Raji (cell line): ENCODE data around the gene KIF6.

ENCODE experiments used
- POLR2A ChIP-seq: IDR thresholded peaks from 2 replicates; pipeline ENCODE4 v1.6.1; 2011; ENCODE audit warnings: low read depth, low read length, control low read depth; ENCODE audit not compliant: insufficient read depth

KIF6 gene

DNA sequence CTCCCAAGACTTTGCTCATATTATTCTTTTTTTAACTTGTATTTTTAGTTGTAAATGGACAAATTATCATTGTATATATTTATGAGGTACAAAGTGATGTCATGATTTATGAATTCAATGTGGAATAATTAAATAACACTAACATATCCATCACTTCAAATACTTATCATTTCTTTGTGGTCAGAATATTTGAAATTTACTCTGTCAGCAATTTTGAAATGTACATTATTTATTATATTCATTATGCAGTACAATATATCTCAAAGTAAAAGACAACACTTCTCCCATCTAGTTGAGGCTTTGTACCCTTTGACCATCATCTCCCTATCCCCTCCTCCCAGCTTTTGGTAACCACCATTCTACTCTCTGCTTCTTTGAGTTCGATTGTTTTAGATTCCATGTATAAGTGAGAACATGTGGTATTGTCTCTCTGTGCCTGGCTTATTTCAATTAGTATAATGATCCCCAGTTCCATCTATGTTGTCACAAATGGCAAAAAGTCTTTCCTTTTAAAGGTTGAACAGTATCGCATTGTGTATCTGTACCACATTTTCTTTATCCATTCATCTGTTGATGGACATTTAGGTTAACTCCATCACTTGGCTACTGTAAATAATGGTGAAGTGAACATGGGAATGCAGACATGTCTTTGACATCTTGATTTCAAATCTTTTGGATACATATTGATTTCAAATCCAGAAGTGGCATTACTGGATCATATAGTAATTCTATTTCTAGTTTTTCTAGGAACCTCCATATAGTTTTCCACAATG lies 197.2 kb downstream of the KIF6 start:
- TF ChIP-seq POLR2A: no peak

DNA sequence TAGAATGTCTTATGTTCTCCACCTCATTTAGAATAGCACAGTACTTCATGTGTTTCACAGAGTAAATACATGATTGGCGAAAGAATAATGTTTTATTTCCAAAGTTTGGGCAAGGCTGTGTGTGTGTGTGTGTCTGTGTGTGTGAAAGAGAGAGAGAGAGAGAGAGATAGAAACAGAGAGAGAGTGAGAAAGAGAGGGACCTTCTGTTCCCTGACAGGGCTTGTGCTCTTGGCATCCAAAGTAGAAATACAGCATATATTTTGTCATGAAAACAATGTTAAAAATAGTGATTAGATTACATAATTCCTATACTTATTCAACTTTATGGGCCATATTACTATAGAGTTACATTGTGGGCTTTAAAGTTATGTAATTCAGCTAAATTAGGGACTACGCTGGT lies 201.2 kb downstream of the KIF6 start:
- no peak for TF ChIP-seq POLR2A

DNA sequence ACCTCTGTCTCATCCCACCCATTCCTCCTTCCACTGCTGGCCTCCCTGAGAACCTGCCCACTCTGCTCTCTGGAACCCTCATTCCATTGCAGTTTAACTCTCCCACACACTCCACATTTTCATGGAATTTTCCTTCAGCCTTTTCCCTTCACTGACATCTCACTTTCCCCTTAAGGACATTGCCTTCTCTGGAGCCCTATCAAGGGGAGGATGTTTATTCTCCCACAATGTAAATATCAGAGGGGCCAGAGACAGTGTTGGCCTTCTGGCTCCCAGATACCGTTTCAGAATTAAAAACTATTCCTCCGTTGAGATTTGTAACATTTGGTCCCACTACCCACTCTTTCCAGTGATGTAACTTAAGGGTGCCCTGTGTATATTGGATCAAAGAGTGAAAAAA lies 203.2 kb downstream of the KIF6 start:
- no peak for TF ChIP-seq POLR2A

- TF ChIP-seq POLR2A: no peak
These were observed 204.3 kb downstream of the KIF6 start for GRCh38 chr6:39520916-39521315.

DNA sequence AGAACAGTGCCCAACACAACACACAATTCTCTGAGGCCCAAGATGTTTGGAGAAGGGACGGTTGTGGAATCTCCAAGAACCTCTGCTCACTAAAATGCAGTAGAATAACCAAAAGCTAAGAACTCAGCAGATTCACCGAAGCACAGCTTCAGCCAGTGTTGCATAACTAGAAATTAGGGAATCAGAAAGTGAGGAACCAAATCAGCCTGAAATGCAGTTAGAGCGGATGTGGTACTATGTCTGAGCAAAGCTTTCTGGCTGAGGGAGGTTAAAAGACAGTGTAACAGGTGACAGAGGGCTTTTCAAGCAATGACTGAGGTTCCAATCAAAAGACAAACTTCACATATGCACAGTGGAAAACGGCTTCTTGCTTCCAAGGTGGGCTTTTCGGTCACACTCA lies 204.8 kb downstream of the KIF6 start:
- TF ChIP-seq POLR2A: no peak

DNA sequence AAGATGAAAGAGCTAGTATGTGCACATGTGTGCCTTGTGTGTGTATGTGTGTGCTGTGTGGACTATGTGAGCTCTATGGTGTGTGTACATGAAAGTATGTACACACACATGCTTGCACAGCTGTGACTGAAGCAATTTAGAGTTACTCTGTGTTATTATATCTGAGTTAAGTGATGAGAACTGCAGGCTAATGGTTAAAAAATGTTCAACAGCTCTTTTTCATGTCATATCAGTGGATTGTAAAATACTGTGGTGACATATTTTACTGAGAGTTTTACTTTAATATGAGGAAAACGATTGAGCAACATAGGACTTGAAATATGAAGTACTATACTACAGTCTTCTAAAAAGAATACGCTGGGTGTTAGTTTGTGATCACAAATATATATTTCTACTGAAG lies 207.0 kb downstream of the KIF6 start:
- TF ChIP-seq POLR2A: no peak

- TF ChIP-seq POLR2A: no peak
These were observed 207.5 kb downstream of the KIF6 start for GRCh38 chr6:39517756-39518155.

DNA sequence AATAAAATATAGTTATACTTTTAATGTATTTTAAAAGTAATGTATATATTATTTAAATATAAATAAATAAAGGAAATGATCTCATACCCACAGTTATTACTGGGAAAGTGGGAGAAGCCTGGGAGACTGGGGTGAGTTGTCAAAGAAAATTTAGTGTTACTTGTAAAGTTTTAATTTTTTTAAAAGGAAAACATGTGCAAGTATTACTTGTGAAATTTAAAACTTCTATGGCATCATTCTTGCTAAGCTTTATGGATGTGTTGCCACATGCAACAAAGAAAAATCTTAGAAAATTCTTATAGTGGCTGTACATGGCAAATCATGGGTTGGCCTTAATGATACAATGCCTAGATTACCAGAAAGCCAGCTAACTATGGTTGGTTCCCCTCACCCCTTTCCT lies 208.7 kb downstream of the KIF6 start:
- no peak for TF ChIP-seq POLR2A

DNA sequence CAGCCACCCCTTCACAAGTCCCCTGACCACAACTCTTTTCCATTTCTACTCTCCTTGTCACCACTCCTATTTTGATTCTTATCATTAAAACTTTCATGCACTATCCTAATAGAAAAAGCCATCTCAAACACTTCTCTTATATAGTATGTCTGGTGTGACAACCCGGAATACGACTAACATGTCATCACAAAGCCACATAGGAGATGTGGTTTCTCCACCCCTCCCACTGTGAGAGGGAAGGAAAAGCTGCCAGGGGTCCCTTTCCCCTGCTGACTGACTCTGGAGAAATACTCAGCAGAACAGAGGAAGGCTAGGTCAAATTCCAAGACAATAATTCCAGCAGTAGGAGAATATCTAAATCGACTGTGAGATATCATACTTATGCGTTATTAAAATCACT lies 209.7 kb downstream of the KIF6 start:
- TF ChIP-seq POLR2A: no peak

DNA sequence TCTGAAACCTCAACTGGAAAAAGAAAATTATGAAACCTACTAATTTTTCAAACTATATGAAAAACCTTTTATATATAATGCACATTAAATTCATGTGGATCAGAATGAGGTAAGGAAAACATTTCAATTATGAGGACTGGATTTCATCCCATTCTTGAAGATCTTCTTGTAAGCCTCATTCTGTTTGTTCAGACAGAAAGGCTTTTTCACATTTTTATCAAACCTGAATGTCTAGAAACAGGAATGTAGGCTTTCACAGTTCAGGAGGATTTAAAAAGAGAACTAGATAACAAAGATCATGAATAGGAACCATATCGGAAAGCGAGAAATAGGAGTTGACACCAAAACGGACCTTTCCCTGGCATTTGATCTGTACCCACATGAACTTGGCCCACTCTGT lies 210.2 kb downstream of the KIF6 start:
- TF ChIP-seq POLR2A: no peak

- TF ChIP-seq POLR2A: no peak
These were observed 216.7 kb downstream of the KIF6 start for GRCh38 chr6:39508515-39508914.

DNA sequence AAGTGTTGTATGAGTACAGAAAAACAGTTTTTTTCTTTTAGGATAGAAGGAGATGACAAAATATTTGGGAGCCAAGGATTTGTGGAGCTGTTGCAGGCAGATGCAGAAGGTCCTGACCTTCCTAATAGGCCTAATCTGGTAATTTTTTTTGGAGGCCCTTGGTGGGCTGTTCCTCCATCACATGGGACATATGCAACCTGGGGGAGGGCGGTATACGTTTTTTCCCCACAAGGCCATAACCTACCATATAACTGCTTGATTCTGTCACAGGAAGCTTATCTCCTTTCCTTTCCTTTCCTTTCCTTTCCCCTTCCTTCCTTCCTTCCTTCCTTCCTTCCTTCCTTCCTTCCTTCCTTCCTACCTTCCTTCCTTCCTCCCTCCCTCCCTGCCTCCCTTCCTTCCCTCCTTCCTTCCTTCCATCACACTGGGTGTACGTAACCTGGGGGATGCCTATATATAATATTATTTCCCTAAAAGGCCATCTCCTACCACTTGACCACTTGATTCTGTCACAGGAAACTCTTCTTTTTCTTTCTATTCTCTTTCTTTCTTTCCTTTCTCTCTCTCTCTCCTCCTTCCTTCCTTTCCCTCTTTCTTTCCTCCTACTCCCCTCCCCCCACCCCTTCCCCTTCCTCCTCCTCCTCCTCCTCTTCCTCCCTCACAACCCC lies 217.7 kb downstream of the KIF6 start:
- TF ChIP-seq POLR2A: no peak

GRCh38 chr6:39499053-39499452 lies 226.2 kb downstream of the KIF6 start:
- TF ChIP-seq POLR2A: no peak

- TF ChIP-seq POLR2A: no peak
These were observed 227.1 kb downstream of the KIF6 start for GRCh38 chr6:39498096-39498495.

- TF ChIP-seq POLR2A: no peak
These were observed 228.3 kb downstream of the KIF6 start for GRCh38 chr6:39496915-39497314.

- TF ChIP-seq POLR2A: no peak
These were observed 228.8 kb downstream of the KIF6 start for GRCh38 chr6:39496456-39496855.

GRCh38 chr6:39495640-39496039 lies 229.6 kb downstream of the KIF6 start:
- no peak for TF ChIP-seq POLR2A
